H1 (cell line): ENCODE data around the gene FOXN3. TPM values are rescaled to one million over a fixed set of nuclear protein-coding genes. Genes with fewer than 3 reads are reported as not detected.

Source experiments
- CTCF ChIA-PET: fragments of 300-600 bp; sonication (Branson Sonifier 250); formaldehyde crosslinking; loops from one replicate; lab custom pipeline; 2021; ENCODE audit not compliant: partially characterized antibody; lab: Charles Lee
- POLR2A ChIA-PET: fragments of 300-600 bp; sonication (Branson Sonifier 250); formaldehyde crosslinking; loops from one replicate; lab custom pipeline; 2021; ENCODE audit warnings: inconsistent platforms; ENCODE audit not compliant: partially characterized antibody; lab: Charles Lee
- DNase-seq, 2 experiments: peaks; one replicate each; pipeline versions ENCODE4 v3.0.0 to v3.0.0-alpha.2; 2010 to 2022; ENCODE audit warnings: low spot score in 2 of 2, low read depth in 1 of 2, mixed read lengths in 1 of 2
- FAIRE-seq: peaks from 2 replicates; lab custom pipeline; 2011; peaks lifted over from hg19 to GRCh38; lab: Jason Lieb, UNC
- H2AFZ ChIP-seq: 2 replicates; pipeline ENCODE4 v1.8.1; 2012; ENCODE audit warnings: low read length, inconsistent platforms
- H2AK5ac ChIP-seq: 2 replicates; pipeline ENCODE4 v1.6.1; 2013; ENCODE audit warnings: low read depth, low read length
- H2BK120ac ChIP-seq: replicated peaks from 2 replicates; pipeline ENCODE3; 2013; ENCODE audit warnings: low read depth, low read length, inconsistent platforms
- H2BK12ac ChIP-seq: 2 replicates; pipeline ENCODE4 v1.6.1; 2013; ENCODE audit warnings: low read depth, low read length
- H2BK15ac ChIP-seq: 2 replicates; pipeline ENCODE4 v1.6.1; 2013; ENCODE audit warnings: low read length
- H2BK20ac ChIP-seq: 2 replicates; pipeline ENCODE4 v1.6.1; 2013; ENCODE audit warnings: low read length
- H2BK5ac ChIP-seq: 2 replicates; pipeline ENCODE4 v1.6.1; 2013; ENCODE audit warnings: low read depth, low read length
- H3K14ac ChIP-seq: 2 replicates; pipeline ENCODE4 v1.6.1; 2013; ENCODE audit warnings: inconsistent platforms; ENCODE audit not compliant: insufficient read length
- H3K18ac ChIP-seq: 2 replicates; pipeline ENCODE4 v1.6.1; 2013; ENCODE audit warnings: low read length; ENCODE audit errors: extremely low read depth
- H3K23ac ChIP-seq: 2 replicates; pipeline ENCODE4 v1.6.1; 2013; ENCODE audit warnings: inconsistent platforms; ENCODE audit not compliant: insufficient read length
- H3K23me2 ChIP-seq: 2 replicates; pipeline ENCODE4 v1.6.1; 2013; ENCODE audit warnings: low read depth, low read length
- H3K27ac ChIP-seq: 2 replicates; pipeline ENCODE4 v1.6.1; 2011; ENCODE audit warnings: low read depth, low read length, inconsistent platforms
- H3K27me3 ChIP-seq, 4 experiments: replicated peaks in 1 of 4; 1 replicate in 1 of 4; 2 replicates in 3 of 4; pipeline versions ENCODE4 v1.6.1 to v1.8.1; 2011 to 2013; ENCODE audit warnings: low read length in 3 of 4, mild to moderate bottlenecking in 3 of 4, inconsistent platforms in 2 of 4, mixed read lengths in 2 of 4, moderate library complexity in 1 of 4; ENCODE audit not compliant: control insufficient read depth in 3 of 4, insufficient read depth in 3 of 4; ENCODE audit errors: extremely low read depth in 1 of 4
- H3K36me3 ChIP-seq, 4 experiments: 2 replicates each; pipeline versions ENCODE4 v1.6.1 to v1.8.1; 2011 to 2013; ENCODE audit warnings: mild to moderate bottlenecking in 4 of 4, low read length in 3 of 4, moderate library complexity in 2 of 4, control low read depth in 1 of 4, inconsistent platforms in 1 of 4; ENCODE audit not compliant: insufficient read depth in 4 of 4, control insufficient read depth in 2 of 4
- H3K4ac ChIP-seq: replicated peaks from 2 replicates; pipeline ENCODE3; 2013; ENCODE audit warnings: low read length, low read depth, mixed read lengths, inconsistent platforms; ENCODE audit not compliant: insufficient read length
- H3K4me1 ChIP-seq, 4 experiments: replicated peaks in 1 of 4; 1 replicate in 1 of 4; 2 replicates in 3 of 4; pipeline versions ENCODE4 v1.6.1 to v1.8.1; 2011 to 2013; ENCODE audit warnings: low read length in 3 of 4, inconsistent platforms in 2 of 4, mixed read lengths in 1 of 4; ENCODE audit not compliant: insufficient read depth in 4 of 4, control insufficient read depth in 3 of 4
- H3K4me2 ChIP-seq, 2 experiments: 2 replicates each; pipeline versions ENCODE4 v1.6.1 to v1.8.1; 2011 to 2013; ENCODE audit warnings: low read depth in 2 of 2, low read length in 2 of 2, control low read depth in 1 of 2, inconsistent platforms in 1 of 2, mild to moderate bottlenecking in 1 of 2; ENCODE audit not compliant: insufficient read depth in 1 of 2
- H3K4me3 ChIP-seq, 4 experiments: fragments of 200-600, 300-600 bp in 1 of 4; sonication (generic), shearing (Covaris generic), sonication (Bioruptor Twin) in 1 of 4; 2 replicates each; pipeline versions ENCODE4 v1.5.1 to v1.8.1; 2011 to 2016; ENCODE audit warnings: low read length in 4 of 4, low read depth in 3 of 4, control low read depth in 2 of 4, inconsistent platforms in 2 of 4, mild to moderate bottlenecking in 2 of 4, mixed read lengths in 1 of 4, moderate library complexity in 1 of 4; ENCODE audit not compliant: insufficient read depth in 2 of 4; ENCODE audit errors: extremely low read depth in 1 of 4
- H3K56ac ChIP-seq: replicated peaks from 2 replicates; pipeline ENCODE3; 2013; ENCODE audit warnings: low read depth, mild to moderate bottlenecking, mixed read lengths, low read length, inconsistent platforms; ENCODE audit not compliant: insufficient read length
- H3K79me1 ChIP-seq: 2 replicates; pipeline ENCODE4 v1.6.1; 2013; ENCODE audit warnings: low read depth, low read length, control low read depth
- H3K79me2 ChIP-seq, 2 experiments: 2 replicates each; pipeline versions ENCODE4 v1.6.1 to v1.8.1; 2012 to 2013; ENCODE audit warnings: low read length in 2 of 2, mild to moderate bottlenecking in 2 of 2, inconsistent platforms in 1 of 2; ENCODE audit not compliant: insufficient read depth in 2 of 2, control insufficient read depth in 1 of 2
- H3K9ac ChIP-seq, 4 experiments: replicated peaks in 1 of 4; 1 replicate in 1 of 4; 2 replicates in 3 of 4; pipeline versions ENCODE4 v1.6.1 to v1.8.1; 2011 to 2013; ENCODE audit warnings: low read depth in 3 of 4, low read length in 3 of 4, control low read depth in 2 of 4, mild to moderate bottlenecking in 2 of 4, moderate library complexity in 2 of 4, inconsistent platforms in 1 of 4; ENCODE audit errors: extremely low read depth in 1 of 4
- H3K9me3 ChIP-seq, 2 experiments: 2 replicates each; pipeline versions ENCODE4 v1.6.1 to v1.8.1; 2012 to 2013; ENCODE audit warnings: mild to moderate bottlenecking in 2 of 2, moderate library complexity in 2 of 2, control low read depth in 1 of 2, inconsistent platforms in 1 of 2, low read depth in 1 of 2, low read length in 1 of 2, mixed read lengths in 1 of 2; ENCODE audit not compliant: insufficient read depth in 2 of 2
- H4K20me1 ChIP-seq, 2 experiments: replicated peaks in 1 of 2; 2 replicates each; pipeline versions ENCODE3 to v1.8.1; 2011 to 2013; ENCODE audit warnings: inconsistent platforms in 2 of 2, low read length in 2 of 2, mild to moderate bottlenecking in 1 of 2; ENCODE audit not compliant: insufficient read depth in 2 of 2, control insufficient read depth in 1 of 2
- H4K5ac ChIP-seq: 2 replicates; pipeline ENCODE4 v1.6.1; 2013; ENCODE audit warnings: low read length, low read depth, mixed read lengths, inconsistent platforms; ENCODE audit not compliant: insufficient read length
- H4K8ac ChIP-seq: 2 replicates; pipeline ENCODE4 v1.8.0; 2013; ENCODE audit warnings: mild to moderate bottlenecking, moderate library complexity, low read length, inconsistent platforms; ENCODE audit not compliant: insufficient read depth; ENCODE audit errors: extremely low read depth
- H4K91ac ChIP-seq: replicated peaks from 2 replicates; pipeline ENCODE3; 2013; ENCODE audit warnings: low read length, mixed read lengths, inconsistent platforms; ENCODE audit not compliant: insufficient read length
- CEBPB ChIP-seq: IDR thresholded peaks from 2 replicates; pipeline ENCODE4 v1.6.1; 2012; ENCODE audit warnings: low read depth, low read length
- CTBP2 ChIP-seq: IDR thresholded peaks from 2 replicates; pipeline ENCODE4 v1.7.0; 2011; ENCODE audit warnings: borderline replicate concordance, mild to moderate bottlenecking, moderate library complexity, mixed read lengths, low read length; ENCODE audit not compliant: insufficient read depth, insufficient read length
- CTCF ChIP-seq, 3 experiments: IDR thresholded peaks; 1 replicate in 2 of 3; 2 replicates in 1 of 3; pipeline versions ENCODE4 v1.5.1 to v1.6.1; 2011; ENCODE audit warnings: low read length in 3 of 3, mild to moderate bottlenecking in 3 of 3, inconsistent platforms in 2 of 3, low read depth in 1 of 3, moderate library complexity in 1 of 3; ENCODE audit not compliant: insufficient read depth in 1 of 3; ENCODE audit errors: control extremely low read depth in 1 of 3
- KDM5A ChIP-seq: fragments of 200-600 bp; IDR thresholded peaks from 2 replicates; pipeline ENCODE4 v1.7.1; 2012; ENCODE audit warnings: mild to moderate bottlenecking, low read length, inconsistent platforms, mixed read lengths
- NANOG ChIP-seq: IDR thresholded peaks from 2 replicates; pipeline ENCODE4 v1.6.1; 2011; ENCODE audit warnings: low read length, low read depth, mild to moderate bottlenecking, inconsistent platforms; ENCODE audit not compliant: insufficient read depth, poor library complexity, severe bottlenecking
- POU5F1 ChIP-seq: IDR thresholded peaks from 2 replicates; pipeline ENCODE4 v1.6.1; 2011; ENCODE audit warnings: low read depth, mild to moderate bottlenecking, low read length, moderate library complexity
- RAD21 ChIP-seq, 2 experiments: IDR thresholded peaks in 1 of 2; conservative IDR thresholded peaks in 1 of 2; 2 replicates each; pipeline ENCODE4 v1.6.1; 2011; ENCODE audit warnings: low read depth in 2 of 2, low read length in 2 of 2, improper control_type of control experiment in 1 of 2, inconsistent platforms in 1 of 2, mild to moderate bottlenecking in 1 of 2, moderate library complexity in 1 of 2
- SIRT6 ChIP-seq: IDR thresholded peaks from one replicate; pipeline ENCODE4 v1.7.1; 2012; ENCODE audit warnings: low read length, inconsistent platforms
- WGBS, 2 experiments: shearing (Covaris generic) in 1 of 2; methylation state at CpG; one replicate each; pipeline versions ENCODE4 v1.1.6 to v1.1.7; 2013 to 2015; ENCODE audit warnings: low lambda C conversion rate in 2 of 2, mixed read lengths in 2 of 2, inconsistent platforms in 1 of 2, low coverage in 1 of 2, missing lambda C conversion rate in 1 of 2; ENCODE audit not compliant: insufficient replicate concordance in 2 of 2, insufficient coverage in 1 of 2, insufficient read length in 1 of 2; ENCODE audit errors: extremely low coverage in 1 of 2, missing lambda C conversion rate in 1 of 2; 5-methylcytosine and 5-hydroxymethylcytosine counted together
- polyA plus RNA-seq, 7 experiments: library from polyadenylated mRNA; depleted of rRNA in 3 of 7; stranded (reverse) in 5 of 7; unstranded in 2 of 7; fragments of >200 nt in 5 of 7; fragments of 200-250 nt in 2 of 7; gene quantifications; 1 replicate in 5 of 7; 2 replicates in 1 of 7; 4 replicates in 1 of 7; pipeline versions ENCODE4 v1.2.1 to v1.2.3, GENCODE V29; 2011 to 2013; ENCODE audit warnings: missing spikeins in 2 of 7, mixed read lengths in 2 of 7
- total RNA-seq: library from RNA; stranded (reverse); fragmentation: NEBNext Ultra II Directional; extraction: Animal tissue kit (Norgen Biotek cat#: 25700); gene quantifications from 2 replicates; pipeline ENCODE4 v1.2.1, GENCODE V29; 2021

The FOXN3 gene
- total and polyA plus RNA-seq, 2 of the 8 experiments (the other 6 are each of a cell fraction or from before 2014, with no cell fraction given) = 52.6 to 178 TPM

- H2AFZ ChIP-seq = no peak overlapping the region
- H3K56ac ChIP-seq = no peak overlapping the region
- H3K9me3 ChIP-seq = no peaks in the 10 kb centered on the region
- no peaks in the 10 kb centered on the region for H3K27me3 ChIP-seq
- no peak overlapping the region for H2BK15ac ChIP-seq
- peak overlapping the region; percentile 68; the same call in 1 of the 2 replicates for H4K8ac ChIP-seq
- peaks cover 6 to 7% of the 10 kb centered on the region in 2 experiments for H4K20me1 ChIP-seq
- CTCF ChIA-PET = interaction anchor here (0.7 to 2.0 kb wide), 11 partner anchors 9 to 534 kb away, joined by 3 to 5 read pairs (median 3); no protein-coding TSS in a partner anchor
- H3K4ac ChIP-seq = peak overlapping the region; percentile 27
- H3K27ac ChIP-seq = 0 out of 2 replicates have a peak overlapping the region, but pooled peaks have one; percentile 5
- no peak overlapping the region for H3K23ac ChIP-seq
- H3K9ac ChIP-seq = no peak overlapping the region
- H4K5ac ChIP-seq = no peak overlapping the region
- H3K36me3 ChIP-seq = no peaks in the 10 kb centered on the region; a peak in 1 of 8 replicates
- H3K79me1 ChIP-seq = peaks cover 5% of the 10 kb centered on the region
- H2BK20ac ChIP-seq = 0 out of 2 replicates have a peak overlapping the region, but pooled peaks have one; percentile 13
- POLR2A ChIA-PET = interaction anchor here (1.0 to 1.6 kb wide), 3 partner anchors 9 to 18 kb away, joined by 3 to 8 read pairs (median 5); no protein-coding TSS in a partner anchor
- no peak overlapping the region for H3K14ac ChIP-seq
- H3K4me1 ChIP-seq = peaks cover 12 to 38% (median 29%) of the 10 kb centered on the region in 4 experiments
- WGBS, 2 experiments = 83% methylated on average over 10 of the region's 10 CpGs; no CpG with 5 or more reads in 1 of the 2 experiments
- 0 out of 2 replicates have a peak overlapping the region, but pooled peaks have one; percentile 68 for H3K18ac ChIP-seq
- H3K4me3 ChIP-seq = no peak overlapping the region
- H3K4me2 ChIP-seq = peak overlapping the region in 1 of 2 experiments; percentile 22; a peak in 1 of 4 replicates
- H2BK5ac ChIP-seq = peak overlapping the region; percentile 48; the same call in 1 of the 2 replicates
- H3K79me2 ChIP-seq = peaks cover 0 to 79% of the 10 kb centered on the region in 2 experiments; a peak in 3 of 4 replicates
- no peak for DNase-seq
- H2BK120ac ChIP-seq = no peak overlapping the region
- H4K91ac ChIP-seq = no peak overlapping the region
- no peak overlapping the region for H2BK12ac ChIP-seq
- no peak for FAIRE-seq
- H2AK5ac ChIP-seq = no peak overlapping the region
- H3K23me2 ChIP-seq = no peaks in the 10 kb centered on the region; the same call in 1 of the 2 replicates
- no peak for TF ChIP-seq CEBPB
- TF ChIP-seq CTBP2 = no peak
- no peak for TF ChIP-seq POU5F1
- TF ChIP-seq SIRT6 = no peak
- TF ChIP-seq KDM5A = no peak
- TF ChIP-seq NANOG = no peak
- TF ChIP-seq RAD21 (IDR thresholded peaks at IDR 0.05 in 1 of 2, conservative IDR thresholded peaks at IDR 0.05 in 1 of 2; ENCODE audit: low read depth in 2 of 2, low read length in 2 of 2) = peak in 1 of 2 experiments; percentile 8; a peak in 1 of 4 replicates
- TF ChIP-seq CTCF (IDR thresholded peaks at IDR 0.05; ENCODE audit: control extremely low read depth in 1 of 3, insufficient read depth in 1 of 3, low read depth in 1 of 3, low read length in 3 of 3) = peak in 1 of 3 experiments; percentile 3; a peak in 1 of 4 replicates
Measured at GRCh38 chr14:89308232-89308959, 108.6 kb downstream of the FOXN3 start.
